ENCODE measurements around the gene INVS.
"Not testable (repeated sequence)": the region's sequence is repeated elsewhere in the genome, so short reads cannot be mapped to it uniquely, and the experiment has no call there.

INVS gene

DNA sequence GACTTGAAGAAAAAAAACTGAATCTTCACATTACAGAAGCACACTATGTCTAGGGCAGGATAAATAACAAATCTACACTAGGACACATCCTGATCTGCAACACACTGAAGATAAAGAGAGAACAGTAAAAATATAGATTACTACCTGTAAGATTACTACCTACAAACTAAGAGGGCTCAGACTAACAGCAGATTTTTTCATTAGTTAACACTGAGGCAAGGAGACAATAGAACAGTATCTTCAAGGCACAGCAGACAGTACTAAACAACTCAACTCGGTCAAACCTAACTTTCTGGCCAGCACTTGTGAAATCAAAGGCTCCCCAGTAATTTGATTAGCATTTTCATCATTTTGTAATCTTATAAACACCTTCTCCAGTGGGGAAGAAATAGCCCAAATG is 207.2 kb downstream of the INVS start:
- Histone ChIP-seq H2AFZ (ENCODE audit: low read depth, low read length) (no peak overlapping the region), H3K4me1 (ENCODE audit: insufficient read depth, low read length) (no peaks in the 10 kb centered on the region), H3K9me3 (ENCODE audit: low read length) (peaks cover 7% of the 10 kb centered on the region), H3K27me3 (ENCODE audit: insufficient read depth, low read length) (no peaks in the 10 kb centered on the region), H3K36me3 (ENCODE audit: insufficient read depth, low read length) (peaks cover 71% of the 10 kb centered on the region), H3K4me3 (ENCODE audit: low read length) (no peak overlapping the region)

DNA sequence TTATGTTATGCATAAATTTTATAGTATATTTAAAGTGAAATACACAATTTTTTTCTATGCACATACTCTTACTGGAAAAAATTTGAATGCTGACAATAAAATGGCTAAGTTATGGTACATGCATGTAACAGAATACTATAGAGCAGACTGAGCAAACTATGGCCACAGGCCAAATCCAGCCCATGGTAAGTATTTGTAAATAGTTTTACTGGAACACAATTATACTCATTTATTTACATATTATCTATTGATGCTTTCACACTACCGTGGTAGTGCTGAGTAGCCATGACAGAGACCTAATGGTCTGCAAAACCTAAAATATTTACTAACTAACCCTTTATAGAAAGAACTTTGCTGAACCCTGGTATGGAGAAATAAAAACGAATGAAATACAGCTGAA is 208.0 kb downstream of the INVS start:
- no peak overlapping the region for H2AFZ ChIP-seq (ENCODE audit: low read depth, low read length)
- peaks cover 7% of the 10 kb centered on the region for H3K9me3 ChIP-seq (ENCODE audit: low read length)
- no peak overlapping the region for H3K4me3 ChIP-seq (ENCODE audit: low read length)
- no peaks in the 10 kb centered on the region for H3K4me1 ChIP-seq (ENCODE audit: insufficient read depth, low read length)
- H3K27me3 ChIP-seq (ENCODE audit: insufficient read depth, low read length): no peaks in the 10 kb centered on the region
- H3K36me3 ChIP-seq (ENCODE audit: insufficient read depth, low read length): peaks cover 64% of the 10 kb centered on the region

DNA sequence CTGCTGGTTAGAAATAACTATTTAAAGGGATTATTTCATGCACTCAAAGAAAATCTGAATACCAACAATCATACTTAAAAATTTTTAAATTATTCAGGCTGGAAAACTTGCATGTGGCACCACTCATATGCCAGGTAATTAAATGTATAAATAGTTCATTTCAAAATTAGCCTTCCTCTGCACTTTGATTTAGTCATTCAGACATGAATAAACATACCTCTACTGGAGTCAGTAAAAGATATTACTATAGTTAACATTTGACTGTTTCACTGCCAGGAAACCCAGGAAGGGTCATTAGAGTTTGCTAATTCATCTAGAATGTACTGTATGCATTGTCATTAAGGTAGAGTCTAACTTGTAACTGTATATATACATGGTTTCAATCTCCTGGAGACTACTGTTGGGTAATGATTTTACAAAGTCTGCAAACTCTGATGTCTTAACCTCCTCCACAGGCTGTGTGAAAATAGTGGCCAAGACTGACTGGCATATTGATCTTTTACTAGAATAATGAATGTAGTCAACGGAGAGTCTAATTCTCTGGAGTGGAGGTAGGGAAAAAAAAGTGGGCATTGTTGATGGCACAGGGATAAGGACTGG is 210.0 kb downstream of the INVS start:
- no peak overlapping the region for H3K4me3 ChIP-seq (ENCODE audit: low read length)
- H3K9me3 ChIP-seq (ENCODE audit: low read length): peaks cover 13% of the 10 kb centered on the region
- H2AFZ ChIP-seq (ENCODE audit: low read depth, low read length): no peak overlapping the region
- H3K4me1 ChIP-seq (ENCODE audit: insufficient read depth, low read length): no peaks in the 10 kb centered on the region
- peaks cover 54% of the 10 kb centered on the region for H3K36me3 ChIP-seq (ENCODE audit: insufficient read depth, low read length)
- H3K27me3 ChIP-seq (ENCODE audit: insufficient read depth, low read length): no peaks in the 10 kb centered on the region

DNA sequence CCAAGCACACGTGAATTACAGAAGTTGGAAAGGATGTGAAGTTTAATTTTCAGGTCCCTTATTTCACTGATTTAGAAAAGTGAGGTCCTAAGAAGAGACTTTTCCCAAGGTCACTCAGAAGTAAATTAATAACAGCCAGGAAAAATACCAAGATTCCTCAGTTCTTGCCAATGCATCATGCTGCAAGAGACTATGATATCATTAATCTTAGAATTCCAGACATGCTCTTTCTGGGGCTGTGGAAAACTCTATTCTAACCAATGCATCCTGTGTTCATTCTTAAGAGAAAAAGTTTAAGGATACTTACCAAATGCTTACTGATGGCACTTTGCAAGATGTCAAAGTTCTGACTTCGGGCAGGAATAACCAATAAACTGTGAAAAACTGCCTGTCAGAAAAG is 210.9 kb downstream of the INVS start:
- Histone ChIP-seq H3K4me3 (ENCODE audit: low read length) (no peak overlapping the region), H3K4me1 (ENCODE audit: insufficient read depth, low read length) (no peaks in the 10 kb centered on the region), H3K36me3 (ENCODE audit: insufficient read depth, low read length) (peaks cover 55% of the 10 kb centered on the region), H3K27me3 (ENCODE audit: insufficient read depth, low read length) (no peaks in the 10 kb centered on the region), H3K9me3 (ENCODE audit: low read length) (peaks cover 19% of the 10 kb centered on the region), H2AFZ (ENCODE audit: low read depth, low read length) (no peak overlapping the region)

DNA sequence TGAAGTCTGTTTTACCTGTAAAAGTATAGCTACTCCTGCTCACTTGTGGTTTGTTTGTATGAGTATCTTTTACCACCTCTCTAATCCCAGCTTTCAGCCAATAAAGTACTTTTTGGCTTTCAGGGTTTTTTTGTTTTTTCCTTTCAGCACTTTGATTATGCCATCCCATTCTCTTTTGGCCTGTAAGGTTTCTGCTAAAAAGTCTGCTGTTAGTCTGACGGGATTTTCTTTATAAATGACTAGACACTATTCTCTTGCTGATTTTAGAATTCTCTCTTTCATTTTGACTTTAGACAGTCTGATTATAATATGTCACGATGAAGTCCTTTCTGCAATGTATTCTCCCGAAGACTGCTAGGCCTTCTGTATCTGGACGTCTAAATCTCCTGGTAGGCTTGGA is 216.5 kb downstream of the INVS start:
- Histone ChIP-seq H3K4me1 (ENCODE audit: insufficient read depth, low read length) (no peaks in the 10 kb centered on the region), H3K27me3 (ENCODE audit: insufficient read depth, low read length) (no peaks in the 10 kb centered on the region), H2AFZ (ENCODE audit: low read depth, low read length) (no peak overlapping the region), H3K4me3 (ENCODE audit: low read length) (no peak overlapping the region), H3K36me3 (ENCODE audit: insufficient read depth, low read length) (peaks cover 67% of the 10 kb centered on the region), H3K9me3 (ENCODE audit: low read length) (peaks cover 26% of the 10 kb centered on the region)

DNA sequence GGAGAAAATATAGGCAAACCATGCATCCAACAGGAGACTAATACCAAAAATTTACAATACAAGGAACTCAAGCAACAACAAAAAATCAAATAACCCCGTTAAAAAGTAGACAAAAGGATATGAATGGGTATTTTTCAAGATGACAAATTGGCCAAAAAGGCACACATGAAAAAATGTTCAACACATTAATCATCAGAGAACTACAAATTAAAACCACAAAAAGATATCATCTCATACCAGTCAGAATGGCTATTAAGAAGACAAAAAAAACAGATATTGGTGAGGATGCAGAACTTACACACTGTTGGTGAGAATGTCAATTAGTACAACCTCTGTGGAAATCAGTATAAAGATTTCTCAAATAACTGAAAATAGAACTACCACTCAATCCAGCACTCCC is 218.7 kb downstream of the INVS start:
- Histone ChIP-seq H3K9me3 (ENCODE audit: low read length) (peaks cover 23% of the 10 kb centered on the region), H3K4me1 (ENCODE audit: insufficient read depth, low read length) (no peaks in the 10 kb centered on the region), H3K4me3 (ENCODE audit: low read length) (no peak overlapping the region), H3K36me3 (ENCODE audit: insufficient read depth, low read length) (peaks cover 67% of the 10 kb centered on the region), H3K27me3 (ENCODE audit: insufficient read depth, low read length) (no peaks in the 10 kb centered on the region), H2AFZ (ENCODE audit: low read depth, low read length) (no peak overlapping the region)

DNA sequence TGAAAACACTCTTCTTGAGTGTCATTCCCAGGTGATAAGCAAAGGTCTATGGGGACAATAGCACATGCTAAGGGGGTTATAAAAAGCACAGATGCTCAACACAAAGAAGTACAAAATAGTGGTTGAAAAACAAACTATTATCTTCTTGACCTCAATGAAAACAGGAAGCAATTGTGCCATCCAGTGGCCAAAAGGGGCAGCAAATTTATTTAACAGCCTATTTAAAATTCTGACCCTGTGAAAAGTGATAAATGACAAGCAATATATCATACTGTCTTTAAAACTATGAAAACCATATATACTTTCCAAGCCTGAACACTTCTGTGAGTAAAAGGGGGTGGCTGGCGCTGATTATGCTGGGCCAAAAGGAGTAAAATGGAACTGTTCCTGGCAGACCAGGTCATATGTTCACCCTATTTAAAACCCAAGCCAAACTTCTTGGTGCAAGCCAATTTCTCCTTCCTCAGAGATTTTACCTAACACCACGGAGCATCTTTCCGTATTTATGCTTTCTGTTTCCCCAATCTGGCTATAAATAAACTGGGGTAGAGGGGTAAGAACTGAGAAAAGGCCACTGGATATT is 224.0 kb downstream of the INVS start:
- no peaks in the 10 kb centered on the region for H3K4me1 ChIP-seq (ENCODE audit: insufficient read depth, low read length)
- peaks cover 56% of the 10 kb centered on the region for H3K36me3 ChIP-seq (ENCODE audit: insufficient read depth, low read length)

DNA sequence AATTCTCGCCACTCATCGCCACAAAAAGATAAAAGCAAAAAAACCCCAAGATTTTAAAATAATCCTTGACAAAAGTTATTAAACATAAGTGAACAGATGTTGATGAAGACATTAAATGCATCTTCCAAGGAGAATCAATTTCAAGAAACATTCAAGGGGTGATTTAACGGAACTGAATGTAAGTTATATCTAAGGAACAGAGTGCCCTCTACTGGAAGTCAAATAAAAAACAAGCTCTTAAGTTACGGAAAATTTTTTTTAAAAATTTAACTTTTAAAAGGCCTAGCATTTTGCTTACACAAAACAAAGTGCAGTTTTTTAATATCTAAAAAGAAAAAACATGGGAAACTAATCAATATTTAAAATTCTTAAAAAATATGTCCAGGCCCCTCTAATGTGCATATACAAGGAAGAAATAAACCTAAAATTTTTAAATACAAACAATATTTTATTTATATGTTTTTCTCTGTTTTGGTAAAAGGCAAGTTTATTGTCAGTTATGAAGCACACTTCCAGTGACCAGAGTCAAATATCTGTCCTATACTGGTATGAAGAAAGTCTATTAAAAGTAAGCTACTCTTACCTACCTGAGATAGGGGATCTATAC is 225.7 kb downstream of the INVS start:
- Histone ChIP-seq H3K4me3 (ENCODE audit: low read length) (no peak overlapping the region), H3K4me1 (ENCODE audit: insufficient read depth, low read length) (no peaks in the 10 kb centered on the region), H2AFZ (ENCODE audit: low read depth, low read length) (no peak overlapping the region), H3K36me3 (ENCODE audit: insufficient read depth, low read length) (peaks cover 55% of the 10 kb centered on the region), H3K27me3 (ENCODE audit: insufficient read depth, low read length) (no peaks in the 10 kb centered on the region), H3K9me3 (ENCODE audit: low read length) (no peaks in the 10 kb centered on the region)

More for the DNA sequence above, 224.0 kb downstream of the INVS start:
- H3K27me3 ChIP-seq (ENCODE audit: insufficient read depth, low read length): no peaks in the 10 kb centered on the region
- no peak overlapping the region for H2AFZ ChIP-seq (ENCODE audit: low read depth, low read length)
- no peak overlapping the region for H3K4me3 ChIP-seq (ENCODE audit: low read length)
- no peaks in the 10 kb centered on the region for H3K9me3 ChIP-seq (ENCODE audit: low read length)

DNA sequence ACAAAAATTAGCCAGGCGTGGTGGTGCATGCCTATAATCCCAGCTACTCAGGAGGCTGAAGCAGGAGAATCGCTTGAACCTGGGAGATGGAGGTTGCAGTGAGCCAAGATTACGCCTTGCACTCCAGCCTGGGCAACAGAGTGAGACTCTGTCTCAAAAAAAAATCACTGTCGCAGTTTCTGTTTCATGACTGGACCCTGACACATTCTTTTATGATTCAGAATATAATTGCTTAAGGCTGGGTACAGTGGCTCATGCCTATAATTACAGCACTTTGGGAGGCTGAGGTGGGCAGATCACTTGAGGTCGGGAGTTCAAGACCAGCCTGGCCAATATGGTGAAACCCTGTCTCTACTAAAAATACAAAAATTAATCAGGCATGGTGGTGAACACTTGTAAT is 239.7 kb downstream of the INVS start:
- H3K27me3 ChIP-seq (ENCODE audit: insufficient read depth, low read length); H3K4me3 ChIP-seq (ENCODE audit: low read length); H2AFZ ChIP-seq (ENCODE audit: low read depth, low read length); H3K9me3 ChIP-seq (ENCODE audit: low read length); H3K4me1 ChIP-seq (ENCODE audit: insufficient read depth, low read length): not testable (repeated sequence)
- peaks cover 17% of the 10 kb centered on the region for H3K36me3 ChIP-seq (ENCODE audit: insufficient read depth, low read length)

DNA sequence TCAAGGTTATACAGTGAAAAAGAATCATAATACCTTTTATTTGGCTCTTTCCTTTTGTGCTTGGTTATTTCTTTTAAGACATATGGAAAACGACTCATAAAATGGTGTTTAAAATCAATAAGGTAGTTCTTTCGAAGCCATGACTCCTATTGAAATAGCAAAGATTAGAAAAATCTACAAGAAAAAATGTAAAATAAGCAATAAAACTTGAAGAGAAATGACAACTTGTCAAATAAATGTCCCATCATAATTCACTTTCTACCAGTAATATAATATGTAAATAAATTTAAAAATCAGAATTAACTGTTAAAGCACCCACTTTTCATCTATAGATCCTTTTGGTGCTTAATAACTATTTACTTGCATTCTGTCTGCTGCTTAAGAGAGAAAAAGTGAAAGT is 241.2 kb downstream of the INVS start:
- Histone ChIP-seq H3K27me3 (ENCODE audit: insufficient read depth, low read length) (no peaks in the 10 kb centered on the region), H2AFZ (ENCODE audit: low read depth, low read length) (no peak overlapping the region), H3K36me3 (ENCODE audit: insufficient read depth, low read length) (peaks cover 22% of the 10 kb centered on the region), H3K4me1 (ENCODE audit: insufficient read depth, low read length) (no peaks in the 10 kb centered on the region), H3K4me3 (ENCODE audit: low read length) (no peak overlapping the region), H3K9me3 (ENCODE audit: low read length) (no peaks in the 10 kb centered on the region)

DNA sequence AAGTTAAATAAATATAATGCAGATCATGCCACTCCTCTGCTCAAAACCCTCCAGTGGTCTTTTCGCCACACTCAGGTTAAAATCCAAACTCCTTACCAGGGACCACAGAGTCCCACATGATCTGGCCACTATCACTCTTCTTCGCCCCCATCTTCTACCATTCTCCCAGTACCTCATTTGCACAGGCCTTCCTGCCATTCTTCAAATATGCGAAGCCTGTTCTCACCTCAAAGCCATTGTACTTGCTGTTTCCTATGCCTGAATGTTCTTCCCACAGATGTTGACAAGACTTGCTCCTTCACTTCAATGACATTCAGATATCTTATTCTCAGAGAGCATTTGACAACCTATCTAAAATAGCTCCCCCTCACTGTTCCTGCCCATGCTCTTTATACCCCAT is 242.8 kb downstream of the INVS start:
- Histone ChIP-seq H3K9me3 (ENCODE audit: low read length) (no peaks in the 10 kb centered on the region), H2AFZ (ENCODE audit: low read depth, low read length) (no peak overlapping the region), H3K36me3 (ENCODE audit: insufficient read depth, low read length) (peaks cover 32% of the 10 kb centered on the region), H3K27me3 (ENCODE audit: insufficient read depth, low read length) (no peaks in the 10 kb centered on the region), H3K4me1 (ENCODE audit: insufficient read depth, low read length) (no peaks in the 10 kb centered on the region), H3K4me3 (ENCODE audit: low read length) (no peak overlapping the region)

DNA sequence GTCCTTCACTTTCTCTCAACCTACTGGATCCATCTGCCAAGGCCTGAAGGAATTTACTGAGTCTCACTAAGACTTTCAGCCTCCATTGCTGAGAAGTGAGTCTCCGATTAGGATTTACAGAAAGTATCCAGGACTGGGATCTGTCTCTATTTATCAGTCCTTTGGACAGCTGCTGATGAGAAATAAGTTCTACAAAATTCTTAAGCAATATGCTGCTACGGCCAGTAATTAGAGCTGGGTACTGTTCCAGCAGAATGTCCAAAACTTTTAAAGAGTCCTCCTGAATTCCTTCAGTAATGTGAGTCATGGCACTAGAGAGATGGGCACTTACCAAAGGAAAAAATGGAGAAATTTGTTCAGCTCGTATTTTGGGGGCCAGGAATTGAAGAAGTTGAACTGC is 247.8 kb downstream of the INVS start:
- Histone ChIP-seq H3K27me3 (ENCODE audit: insufficient read depth, low read length) (no peaks in the 10 kb centered on the region), H3K4me1 (ENCODE audit: insufficient read depth, low read length) (peaks cover 19% of the 10 kb centered on the region), H3K4me3 (ENCODE audit: low read length) (no peak overlapping the region), H3K9me3 (ENCODE audit: low read length) (peaks cover 2% of the 10 kb centered on the region), H3K36me3 (ENCODE audit: insufficient read depth, low read length) (peaks cover 30% of the 10 kb centered on the region), H2AFZ (ENCODE audit: low read depth, low read length) (no peak overlapping the region)

DNA sequence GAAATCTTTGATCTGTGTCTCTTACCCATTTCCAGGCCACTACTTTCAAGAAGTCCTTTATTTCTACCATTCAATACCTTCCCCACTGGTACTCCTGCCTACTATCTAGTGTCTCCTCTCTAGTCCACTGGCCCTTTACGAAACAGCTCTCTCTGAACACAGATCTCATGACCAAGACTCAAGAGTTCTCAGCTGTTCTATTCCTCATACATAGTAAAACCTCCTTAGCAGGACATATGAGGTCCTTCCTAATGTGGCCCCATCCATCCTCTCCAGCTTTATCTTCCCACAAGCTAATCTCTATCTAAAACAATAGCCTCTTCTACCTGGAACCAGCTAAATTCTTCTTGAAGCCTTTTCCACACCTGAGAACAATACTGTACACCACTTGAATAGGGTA is 251.1 kb downstream of the INVS start:
- Histone ChIP-seq H2AFZ (ENCODE audit: low read depth, low read length) (no peak overlapping the region), H3K4me1 (ENCODE audit: insufficient read depth, low read length) (peaks cover 31% of the 10 kb centered on the region)

More for the DNA sequence above, 251.1 kb downstream of the INVS start:
- Histone ChIP-seq H3K27me3 (ENCODE audit: insufficient read depth, low read length) (no peaks in the 10 kb centered on the region), H3K4me3 (ENCODE audit: low read length) (no peak overlapping the region), H3K36me3 (ENCODE audit: insufficient read depth, low read length) (peaks cover 27% of the 10 kb centered on the region), H3K9me3 (ENCODE audit: low read length) (peaks cover 10% of the 10 kb centered on the region)

Measured in neuron (in vitro differentiated cells).